ENCODE results near the gene JARID2. TPM values are rescaled to one million over a fixed set of nuclear protein-coding genes. Genes with fewer than 3 reads are reported as not detected.
"Not testable (repeated sequence)": the region's sequence is repeated elsewhere in the genome, so short reads cannot be mapped to it uniquely, and the experiment has no call there.

Gene JARID2
- total and polyA plus RNA-seq, 7 donors: 1.1 to 16.1 (median 4.9) TPM

DNA sequence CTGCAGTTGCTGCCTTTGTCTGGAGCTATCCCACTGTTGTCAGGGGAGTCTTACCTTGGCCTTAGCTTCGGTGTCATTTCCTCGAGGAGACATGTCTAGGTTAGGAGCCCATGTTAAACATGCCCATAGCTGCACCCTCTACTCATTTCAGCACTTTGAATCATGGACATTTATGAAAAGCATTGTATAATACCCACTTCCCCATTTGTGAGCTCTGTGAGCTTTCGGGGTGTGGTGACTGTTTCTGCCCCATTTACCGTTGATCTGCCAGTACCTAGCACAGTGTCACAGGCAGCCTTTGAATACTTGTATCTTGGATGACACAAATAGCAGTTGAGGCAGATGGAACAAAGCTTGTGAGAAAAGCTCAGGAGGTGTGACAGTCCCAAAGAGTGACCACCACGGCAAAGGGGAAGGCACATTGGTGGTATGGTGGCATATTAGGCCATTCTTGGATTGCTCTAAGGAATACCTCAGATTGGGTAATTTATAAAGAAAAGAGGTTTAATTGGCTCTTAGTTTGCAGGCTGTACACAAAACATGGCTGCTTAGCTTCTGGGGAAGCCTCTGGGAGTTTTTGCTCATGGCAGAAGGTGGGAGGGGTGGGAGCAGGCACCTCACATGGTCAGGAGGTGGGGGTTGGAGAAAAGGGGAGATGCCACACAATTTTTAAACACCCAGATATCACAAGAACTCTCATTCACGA lies 42.0 kb downstream of the JARID2 start:
- Histone ChIP-seq H3K9me3 (no peaks in the 10 kb centered on the region), H3K36me3 (ENCODE audit: insufficient read depth in 1 of 2, low read depth in 1 of 2) (no peaks in the 10 kb centered on the region), H3K4me1 (peaks cover 41% of the 10 kb centered on the region), H3K4me3 (no peak overlapping the region), H3K27ac (no peak overlapping the region), H3K27me3 (ENCODE audit: insufficient read depth in 3 of 3, low read length in 2 of 3) (no peaks in the 10 kb centered on the region)
- DNase-seq (no peak), ATAC-seq (no peak)
- TF ChIP-seq, protein P1, sequence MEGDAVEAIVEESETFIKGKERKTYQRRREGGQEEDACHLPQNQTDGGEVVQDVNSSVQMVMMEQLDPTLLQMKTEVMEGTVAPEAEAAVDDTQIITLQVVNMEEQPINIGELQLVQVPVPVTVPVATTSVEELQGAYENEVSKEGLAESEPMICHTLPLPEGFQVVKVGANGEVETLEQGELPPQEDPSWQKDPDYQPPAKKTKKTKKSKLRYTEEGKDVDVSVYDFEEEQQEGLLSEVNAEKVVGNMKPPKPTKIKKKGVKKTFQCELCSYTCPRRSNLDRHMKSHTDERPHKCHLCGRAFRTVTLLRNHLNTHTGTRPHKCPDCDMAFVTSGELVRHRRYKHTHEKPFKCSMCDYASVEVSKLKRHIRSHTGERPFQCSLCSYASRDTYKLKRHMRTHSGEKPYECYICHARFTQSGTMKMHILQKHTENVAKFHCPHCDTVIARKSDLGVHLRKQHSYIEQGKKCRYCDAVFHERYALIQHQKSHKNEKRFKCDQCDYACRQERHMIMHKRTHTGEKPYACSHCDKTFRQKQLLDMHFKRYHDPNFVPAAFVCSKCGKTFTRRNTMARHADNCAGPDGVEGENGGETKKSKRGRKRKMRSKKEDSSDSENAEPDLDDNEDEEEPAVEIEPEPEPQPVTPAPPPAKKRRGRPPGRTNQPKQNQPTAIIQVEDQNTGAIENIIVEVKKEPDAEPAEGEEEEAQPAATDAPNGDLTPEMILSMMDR (IDR thresholded peaks at IDR 0.05): no peak
- intact Hi-C loops (cut with DNase I): no loop called here
- 79 to 85% (median 84%) methylated on average over 6 of the region's 6 CpGs for WGBS, 3 donors

DNA sequence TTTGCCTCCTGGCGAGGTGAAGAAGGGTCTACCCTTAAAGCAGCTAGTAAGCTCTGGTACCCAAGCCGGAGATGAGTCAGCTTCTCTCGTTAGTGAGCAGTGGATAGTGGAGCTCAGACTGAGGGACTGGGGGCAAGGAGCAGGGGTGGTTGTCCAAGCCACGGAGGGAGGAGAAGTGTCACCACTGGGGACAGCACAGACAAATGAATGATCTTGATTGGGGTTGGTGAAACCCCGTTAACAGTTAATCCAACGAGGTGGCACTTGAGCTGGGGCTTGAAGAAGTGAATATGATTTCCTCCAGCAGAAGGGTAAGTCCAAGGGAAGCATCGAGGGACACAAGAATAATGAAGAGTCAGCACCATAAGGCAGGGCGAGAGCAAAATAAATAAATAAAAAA lies 43.0 kb downstream of the JARID2 start:
- Histone ChIP-seq H3K4me3 (no peak overlapping the region), H3K27me3 (ENCODE audit: insufficient read depth in 3 of 3, low read length in 2 of 3) (no peaks in the 10 kb centered on the region), H3K36me3 (ENCODE audit: insufficient read depth in 1 of 2, low read depth in 1 of 2) (no peaks in the 10 kb centered on the region), H3K27ac (peak overlapping the region; percentile 32), H3K9me3 (no peaks in the 10 kb centered on the region), H3K4me1 (peaks cover 52% of the 10 kb centered on the region)
- ATAC-seq (peak; percentile 27 to 51 (median 37)), DNase-seq (no peak)
- intact Hi-C loops (cut with DNase I): no loop called here
- TF ChIP-seq, protein P1 (IDR thresholded peaks at IDR 0.05): no peak
- WGBS, 3 donors: 85 to 94% (median 88%) methylated on average over 8 of the region's 8 CpGs

DNA sequence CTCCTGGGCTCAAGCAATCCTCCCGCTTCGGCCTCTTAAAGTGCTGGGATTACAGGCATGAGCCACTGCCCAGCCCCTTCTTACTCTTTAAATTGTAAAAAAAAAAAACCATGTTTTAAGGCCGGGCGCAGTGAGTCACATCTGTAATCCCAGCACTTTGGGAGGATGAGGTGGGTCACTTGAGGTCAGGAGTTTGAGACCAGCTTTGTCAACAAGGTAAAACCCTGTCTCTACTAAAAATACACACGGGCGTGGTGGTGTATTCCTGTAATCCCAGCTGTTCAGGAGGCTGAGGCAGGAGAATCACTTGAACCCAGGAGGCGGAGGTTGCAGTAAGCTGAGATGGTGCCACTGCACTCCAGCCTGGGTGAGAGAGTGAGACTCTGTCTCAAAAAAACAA lies 43.6 kb downstream of the JARID2 start:
- H3K9me3 ChIP-seq; H3K4me3 ChIP-seq; H3K27me3 ChIP-seq (ENCODE audit: insufficient read depth in 3 of 3, low read length in 2 of 3); H3K36me3 ChIP-seq (ENCODE audit: insufficient read depth in 1 of 2, low read depth in 1 of 2); intact Hi-C loops (cut with DNase I); DNase-seq: not testable (repeated sequence)
- H3K4me1 ChIP-seq: peaks cover 58% of the 10 kb centered on the region
- 49 to 69% (median 57%) methylated on average over 7 of the region's 7 CpGs for WGBS, 3 donors
- peak overlapping the region; percentile 32 for H3K27ac ChIP-seq
- peak in 3 of 4 donors; percentile 26 to 59 (median 57) for ATAC-seq

DNA sequence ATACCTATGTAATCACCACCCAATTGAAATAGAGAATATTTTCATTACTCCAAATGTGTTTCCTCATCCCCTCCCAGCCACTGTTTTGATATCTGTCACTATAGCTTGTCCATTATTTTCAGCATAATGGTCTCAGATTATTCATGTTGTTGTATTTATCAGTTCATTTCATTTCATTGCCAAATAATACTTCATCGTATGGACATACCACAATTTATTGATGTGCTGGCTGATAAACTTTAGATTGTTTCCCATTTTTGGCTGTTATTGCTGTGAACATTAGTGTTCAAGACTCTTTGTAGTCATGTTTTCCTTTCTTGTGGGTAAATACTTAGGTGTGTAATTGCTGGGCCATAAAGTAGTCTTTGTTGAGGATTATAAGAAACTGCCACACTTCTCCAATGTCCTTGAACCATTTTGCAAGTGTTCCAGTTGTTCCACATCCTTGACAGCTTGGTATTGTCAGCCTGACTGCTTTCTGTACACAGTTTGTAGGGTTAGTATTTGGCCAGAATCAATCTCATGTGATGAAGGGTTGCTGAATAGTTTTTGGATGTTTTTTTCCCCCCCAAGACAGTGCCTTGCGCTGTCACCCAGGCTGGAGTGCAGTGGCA lies 44.3 kb downstream of the JARID2 start:
- Histone ChIP-seq H3K36me3 (ENCODE audit: insufficient read depth in 1 of 2, low read depth in 1 of 2) (no peaks in the 10 kb centered on the region), H3K4me3 (no peak overlapping the region), H3K9me3 (no peaks in the 10 kb centered on the region), H3K4me1 (peaks cover 53% of the 10 kb centered on the region), H3K27me3 (ENCODE audit: insufficient read depth in 3 of 3, low read length in 2 of 3) (no peaks in the 10 kb centered on the region), H3K27ac (peak overlapping the region; percentile 32)
- TF ChIP-seq, protein P1 (IDR thresholded peaks at IDR 0.05): no peak
- ATAC-seq (no peak), DNase-seq (no peak)
- WGBS, 3 donors: 84 to 99% (median 89%) methylated on average over 2 of the region's 2 CpGs
- intact Hi-C loops (cut with DNase I): no loop called here

DNA sequence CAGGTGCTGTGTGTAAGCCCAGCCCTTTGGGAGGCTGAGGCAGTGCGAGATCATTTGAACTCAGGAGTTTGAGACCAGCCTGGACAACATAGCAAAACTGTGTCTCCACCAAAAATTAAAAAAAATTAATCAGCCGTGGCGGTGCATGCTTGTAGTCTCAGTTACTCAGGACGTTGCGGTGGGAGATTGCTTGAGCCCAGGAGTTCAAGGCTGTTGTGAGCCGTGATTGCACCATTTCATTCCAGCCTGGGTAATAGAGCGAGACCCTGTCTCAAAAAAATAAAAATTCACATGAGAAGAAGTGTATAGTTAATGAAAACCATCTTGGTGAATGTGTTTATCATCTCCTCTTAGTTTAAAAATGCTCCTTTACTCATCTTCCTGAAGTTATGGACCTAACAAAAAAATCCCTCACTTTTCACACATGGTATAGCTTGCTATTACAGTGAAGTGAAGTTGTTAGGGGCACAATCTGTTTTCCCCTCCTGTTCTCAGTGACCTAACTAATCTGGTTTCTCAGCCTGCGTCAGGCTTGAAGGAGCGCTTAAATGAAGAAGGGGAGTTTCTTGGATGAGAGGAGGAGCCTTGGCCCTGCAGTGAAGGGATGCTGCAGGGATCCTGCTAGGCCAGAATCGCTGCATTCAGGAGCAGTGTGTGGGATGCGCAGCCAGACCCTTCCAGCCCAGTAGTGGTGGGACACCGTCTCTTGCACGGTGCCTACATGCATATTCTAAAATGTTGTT lies 45.3 kb downstream of the JARID2 start:
- no peaks in the 10 kb centered on the region for H3K27me3 ChIP-seq (ENCODE audit: insufficient read depth in 3 of 3, low read length in 2 of 3)
- H3K27ac ChIP-seq: no peak overlapping the region
- ATAC-seq: no peak
- intact Hi-C loops (cut with DNase I): no loop called here
- WGBS, 3 donors: 83 to 91% (median 86%) methylated on average over 13 of the region's 13 CpGs
- no peaks in the 10 kb centered on the region for H3K36me3 ChIP-seq (ENCODE audit: insufficient read depth in 1 of 2, low read depth in 1 of 2)
- no peaks in the 10 kb centered on the region for H3K9me3 ChIP-seq
- TF ChIP-seq, protein P1 (IDR thresholded peaks at IDR 0.05): no peak
- DNase-seq: no peak
- H3K4me3 ChIP-seq: no peak overlapping the region
- H3K4me1 ChIP-seq: peaks cover 48% of the 10 kb centered on the region
